Medulla oblongata (tissue), 1 donor: Measurements from ENCODE around the gene SNX9.

ENCODE experiments used
- DNase-seq: peaks from one replicate; pipeline ENCODE4 v3.0.0-alpha.2; 2015; ENCODE audit errors: extremely low spot score

SNX9 gene

GRCh38 chr6:157977176-157977804, 154.2 kb downstream of the SNX9 start:
- DNase-seq: no peak

DNA sequence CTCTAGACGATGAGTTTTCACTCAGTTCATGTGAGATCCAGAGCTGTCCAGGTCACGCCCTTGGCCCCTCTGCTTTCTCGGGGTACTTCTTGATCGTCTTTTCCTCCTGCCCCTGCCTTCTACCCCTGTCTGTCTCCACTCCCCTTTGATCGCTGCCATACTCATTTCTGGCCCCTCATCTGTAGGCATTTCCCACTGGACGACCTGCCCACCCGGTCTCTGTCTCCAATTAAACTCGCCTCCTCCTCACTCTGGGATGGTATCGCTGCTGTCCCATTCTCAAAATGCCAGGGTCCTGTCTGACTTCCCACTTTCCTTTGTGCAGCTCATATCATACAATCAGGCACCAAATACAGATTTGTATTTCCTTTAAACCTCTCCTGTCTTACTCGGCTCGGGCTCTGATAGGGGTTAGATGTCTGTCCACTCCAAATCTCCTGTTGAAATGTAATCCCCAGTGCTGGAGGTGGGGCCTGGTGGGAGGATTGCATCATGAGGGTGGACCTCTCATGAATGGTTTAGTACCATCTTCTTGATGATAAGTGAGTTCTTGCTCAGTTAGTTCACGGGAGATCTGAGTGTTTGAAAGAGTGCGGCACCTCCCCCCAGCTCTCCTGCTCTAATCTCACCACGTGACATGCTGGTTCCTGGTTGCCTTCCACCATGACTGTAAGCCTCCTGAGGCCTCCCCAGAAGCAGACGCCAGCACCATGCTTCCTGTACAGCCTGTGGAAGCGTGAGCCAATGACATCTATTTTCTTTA, 155.2 kb downstream of the SNX9 start:
- DNase-seq: no peak

- DNase-seq: no peak
Measured at GRCh38 chr6:157980288-157981131, 157.5 kb downstream of the SNX9 start.

- no peak for DNase-seq
Measured at GRCh38 chr6:157981132-157981394, 158.0 kb downstream of the SNX9 start.

- peak; percentile 66 for DNase-seq
Measured at GRCh38 chr6:157981395-157982101, 158.5 kb downstream of the SNX9 start, which contains the start of gene SYNJ2. Gene SYNJ2, plus strand, starts transcription at chr6:157981863. Its CDS starts 99 bp downstream, at chr6:157981962.

DNA sequence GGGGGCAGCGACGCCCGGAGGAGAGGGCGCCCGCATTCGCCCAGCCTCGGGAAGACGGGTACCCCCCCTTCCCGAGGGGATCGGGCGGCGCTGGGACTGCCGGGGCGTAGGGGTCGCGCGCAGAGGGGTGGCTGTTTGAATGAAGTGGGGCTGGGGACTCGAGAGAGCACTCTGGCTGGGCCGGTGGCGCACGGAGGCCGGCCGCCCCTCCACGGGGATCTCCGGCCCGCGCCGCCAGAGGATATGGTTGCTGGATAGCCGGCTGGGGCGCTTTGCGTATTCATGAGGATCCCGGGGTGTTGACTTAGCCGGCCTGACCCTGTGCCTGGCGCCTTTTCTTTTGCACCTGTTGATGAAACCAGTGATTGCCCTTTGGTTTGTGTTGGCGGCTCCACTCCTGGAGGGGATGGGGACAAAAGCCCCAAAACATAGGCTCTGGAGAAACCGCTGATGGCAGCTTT, 159.1 kb downstream of the SNX9 start:
- no peak for DNase-seq

GRCh38 chr6:157982563-157983405, 159.7 kb downstream of the SNX9 start:
- peak; percentile 9 for DNase-seq

DNA sequence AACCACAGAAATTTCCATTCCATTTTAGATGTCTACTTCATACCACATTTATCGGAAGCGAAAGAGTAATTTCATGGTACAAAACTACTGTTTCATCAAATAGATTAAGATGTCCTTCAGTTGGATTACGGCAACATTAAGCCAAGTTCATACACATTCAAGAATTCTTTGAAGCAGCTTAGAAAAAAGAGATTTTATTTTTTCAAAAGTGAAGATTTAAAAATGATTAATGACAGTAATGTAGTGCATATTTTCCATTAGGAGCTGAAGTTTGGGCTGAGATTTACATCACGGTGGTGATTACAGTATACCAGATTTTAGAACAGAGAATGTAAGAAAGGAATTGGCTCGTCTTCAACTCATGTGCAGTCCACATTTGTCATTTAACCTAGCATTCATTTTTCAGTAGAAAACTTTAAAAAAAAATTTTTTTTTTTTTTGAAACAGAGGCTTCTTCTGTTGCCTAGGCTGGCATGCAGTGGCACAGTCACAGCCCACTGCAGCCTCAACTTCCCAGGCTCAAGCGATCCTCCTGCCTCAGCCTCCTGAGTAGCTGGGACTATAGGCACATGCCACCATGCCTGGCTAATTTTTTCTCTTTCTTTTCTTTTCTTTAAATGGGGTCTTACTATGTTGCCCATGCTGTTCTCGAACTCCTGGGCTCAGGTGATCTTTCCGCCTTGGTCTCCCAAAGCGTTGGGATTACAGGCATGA, 160.5 kb downstream of the SNX9 start:
- peak; percentile 12 for DNase-seq

DNA sequence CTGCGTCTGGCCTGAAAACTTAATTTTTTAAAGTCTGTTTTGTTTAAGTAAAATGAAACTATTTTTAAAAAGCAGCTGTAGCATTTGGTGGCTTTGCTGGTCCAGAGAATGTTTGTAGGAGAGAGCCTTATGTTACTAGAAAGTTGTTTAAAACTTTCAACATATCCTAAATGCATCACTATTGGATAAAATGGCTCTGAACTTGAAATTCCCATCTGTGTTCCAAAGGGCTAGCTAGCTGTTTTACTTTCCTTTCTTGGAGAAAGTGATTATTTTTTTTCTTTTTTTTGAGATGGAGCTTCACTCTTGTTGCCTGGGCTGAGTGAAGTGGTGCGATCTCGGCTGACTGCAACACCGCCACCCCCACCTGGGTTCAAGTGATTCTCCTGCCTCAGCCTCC, 161.1 kb downstream of the SNX9 start:
- peak; percentile 18 for DNase-seq

GRCh38 chr6:157984686-157985225, 161.7 kb downstream of the SNX9 start:
- DNase-seq: no peak

DNA sequence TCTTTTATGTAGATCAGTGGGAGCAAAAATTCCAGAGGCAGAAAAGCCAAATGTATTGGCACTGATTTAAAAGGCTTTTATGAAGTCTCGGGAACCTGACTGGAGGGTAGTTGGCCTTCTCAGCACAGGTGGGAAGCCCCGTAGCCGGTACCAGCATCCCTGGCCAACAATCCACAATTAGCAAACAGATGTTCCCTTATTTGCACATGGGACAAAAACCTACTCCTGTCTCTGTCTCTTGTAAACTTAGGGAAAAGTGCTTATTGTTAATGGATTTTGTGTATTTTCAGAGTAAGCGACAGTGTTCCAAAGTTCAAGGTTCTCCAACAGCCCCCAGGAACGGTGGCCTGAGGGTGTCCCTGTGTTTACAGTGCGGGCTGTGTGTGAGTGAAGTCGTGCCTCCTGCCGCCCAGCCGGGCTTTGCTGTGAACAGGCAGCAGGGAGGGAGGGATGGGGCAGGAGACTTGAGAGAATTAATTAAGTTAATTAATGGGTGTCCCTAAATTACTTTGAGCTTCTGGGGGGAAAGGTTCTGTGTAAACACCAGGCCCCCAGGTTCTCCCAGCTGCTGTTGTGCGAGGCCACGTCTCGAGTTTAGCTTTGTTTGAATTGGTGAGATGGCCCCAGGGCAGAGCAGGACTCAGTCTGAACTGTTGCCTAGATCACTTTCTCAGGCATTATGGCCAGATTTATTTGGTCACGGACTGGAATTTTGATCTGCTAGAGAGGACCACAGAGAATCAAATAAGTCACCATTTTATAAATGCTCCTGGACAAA, 162.5 kb downstream of the SNX9 start:
- peak; percentile 45 for DNase-seq

GRCh38 chr6:157987788-157988699, 165.0 kb downstream of the SNX9 start:
- peak; percentile 5 for DNase-seq

DNA sequence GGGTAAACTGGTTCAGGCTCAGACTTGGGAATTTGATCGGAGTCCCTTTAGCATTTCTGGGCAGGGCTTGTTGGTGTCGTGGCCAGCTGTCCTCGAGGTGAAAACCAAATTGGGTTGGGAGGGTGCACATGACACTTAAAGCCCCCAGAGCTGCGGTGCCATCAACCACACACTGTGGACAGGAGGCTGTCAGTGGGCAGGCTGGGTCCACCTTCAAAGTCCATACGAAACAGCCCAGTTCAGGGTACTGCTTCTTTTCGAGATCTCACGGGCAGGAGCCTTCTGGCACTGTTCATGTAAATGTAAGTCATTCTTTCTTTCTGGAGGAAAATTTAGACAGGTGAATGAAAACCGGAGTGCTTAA, 165.6 kb downstream of the SNX9 start:
- DNase-seq: no peak

DNA sequence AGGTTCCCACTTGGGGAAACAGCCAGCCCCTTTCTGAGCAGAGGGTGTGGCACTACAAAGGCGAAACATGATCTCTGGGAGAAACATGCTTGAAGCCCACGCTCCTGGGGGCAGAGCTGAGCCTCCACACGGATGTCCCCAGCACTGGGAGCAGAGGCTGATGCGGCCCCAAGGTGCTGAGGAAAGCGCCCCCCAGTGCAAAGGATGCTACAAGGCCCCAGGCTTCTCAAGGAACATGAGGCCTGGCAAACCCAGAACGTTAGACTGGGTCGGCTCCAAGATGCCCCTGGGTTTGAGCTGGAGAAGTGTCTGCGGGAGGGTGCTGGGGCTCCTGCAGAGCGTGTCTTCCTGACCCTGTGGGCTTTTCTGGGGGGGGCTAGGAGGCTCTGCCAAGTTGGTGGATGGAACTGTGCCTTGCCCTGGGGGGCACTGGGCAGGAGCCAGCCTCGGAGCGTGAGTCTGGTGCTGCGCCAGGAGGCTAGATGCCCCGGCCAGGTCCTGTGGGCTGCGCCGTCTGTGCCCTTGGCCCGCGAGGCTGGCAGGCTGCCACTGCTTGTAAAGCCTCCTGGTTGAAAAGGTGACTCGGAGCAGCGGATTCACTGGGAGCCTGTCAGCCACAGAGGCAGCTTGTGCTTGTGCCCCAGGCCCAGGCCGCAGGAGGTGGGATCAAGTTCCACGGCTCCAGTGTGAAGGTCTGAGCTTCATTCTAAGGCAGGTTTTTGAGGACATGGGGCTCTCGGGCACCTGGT, 166.7 kb downstream of the SNX9 start:
- peak; percentile 55 for DNase-seq

DNA sequence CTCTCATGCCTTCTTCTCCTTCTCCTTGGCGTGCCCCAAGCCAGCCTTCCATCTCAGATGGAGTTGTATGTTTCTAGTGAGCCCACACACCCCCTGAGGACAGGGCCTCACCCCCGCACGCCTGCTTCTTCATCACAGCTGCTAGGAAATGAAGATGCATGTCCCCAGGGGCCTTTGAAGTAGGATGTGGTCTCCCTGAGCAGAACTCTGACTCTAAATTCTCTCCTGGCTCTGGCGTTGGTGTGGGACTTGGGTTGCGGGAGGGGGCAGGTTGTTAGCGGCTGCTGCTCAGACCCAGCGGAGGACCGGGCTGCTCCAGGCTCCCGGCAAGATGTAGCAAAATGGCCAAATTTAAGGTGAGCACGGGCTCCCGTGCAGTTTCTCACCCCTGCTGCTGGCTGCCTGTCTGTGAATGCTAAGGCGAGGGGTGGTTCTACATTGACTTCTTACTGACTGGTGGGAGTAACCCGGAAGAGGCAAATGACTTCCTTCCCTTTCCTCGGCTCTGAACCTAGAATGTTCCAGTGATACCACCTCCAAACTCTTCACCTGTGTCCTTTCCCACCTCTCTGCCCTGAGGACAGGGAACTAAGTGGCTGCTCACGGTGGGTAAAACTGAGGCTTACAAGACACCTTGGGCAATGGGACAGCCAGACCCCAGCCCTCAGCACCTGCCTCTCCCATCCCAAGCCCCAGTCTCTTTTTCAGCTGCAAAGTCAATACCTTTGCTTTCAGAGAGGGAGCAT, 167.4 kb downstream of the SNX9 start:
- peak; percentile 12 for DNase-seq

DNA sequence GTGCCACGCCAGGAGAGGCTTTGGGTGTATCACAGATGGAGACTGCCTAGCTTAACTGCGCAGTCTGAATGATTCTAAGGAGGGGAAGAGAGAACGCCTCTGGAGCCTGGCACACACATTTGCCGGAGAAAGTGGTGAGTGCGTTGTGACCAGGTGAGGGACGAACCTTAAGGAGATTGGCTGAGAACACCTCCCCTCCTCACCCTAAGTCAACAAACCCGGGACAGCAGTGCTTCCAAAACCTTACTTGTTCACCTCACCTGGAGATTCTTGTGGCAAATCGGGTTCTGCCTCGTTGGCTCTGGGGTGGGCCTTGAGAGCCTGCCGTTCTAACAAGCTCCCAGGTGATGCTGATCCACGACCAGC, 168.0 kb downstream of the SNX9 start:
- peak; percentile 5 for DNase-seq

DNA sequence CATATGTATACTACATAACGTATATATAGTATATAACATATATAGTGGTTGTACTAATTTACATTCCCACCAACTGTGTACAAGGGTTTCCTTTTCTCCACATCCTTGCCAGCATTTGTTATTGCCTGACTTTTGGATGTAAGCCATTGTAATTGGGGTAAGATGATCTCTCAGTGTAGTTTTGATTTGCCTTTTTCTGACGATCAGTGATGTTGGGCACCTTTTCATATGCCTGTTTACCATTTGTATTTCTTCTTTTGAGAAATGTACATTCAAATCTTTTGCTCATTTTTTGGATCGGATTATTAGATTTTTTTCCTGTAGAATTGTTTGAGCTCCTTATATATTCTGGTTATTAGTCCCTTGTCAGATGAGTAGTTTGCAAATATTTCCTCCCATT, 170.0 kb downstream of the SNX9 start:
- peak; percentile 12 for DNase-seq
